Activated T-cell treated with anti-CD3 and anti-CD28 coated beads for 4 hours (primary cell): ENCODE measurements around the gene OR2J3.
"Not testable (repeated sequence)": the region's sequence is repeated elsewhere in the genome, so short reads cannot be mapped to it uniquely, and the experiment has no call there.

ENCODE experiments used
- DNase-seq: peaks from one replicate; pipeline ENCODE4 v3.0.0-alpha.2; 2020

OR2J3 gene

DNA sequence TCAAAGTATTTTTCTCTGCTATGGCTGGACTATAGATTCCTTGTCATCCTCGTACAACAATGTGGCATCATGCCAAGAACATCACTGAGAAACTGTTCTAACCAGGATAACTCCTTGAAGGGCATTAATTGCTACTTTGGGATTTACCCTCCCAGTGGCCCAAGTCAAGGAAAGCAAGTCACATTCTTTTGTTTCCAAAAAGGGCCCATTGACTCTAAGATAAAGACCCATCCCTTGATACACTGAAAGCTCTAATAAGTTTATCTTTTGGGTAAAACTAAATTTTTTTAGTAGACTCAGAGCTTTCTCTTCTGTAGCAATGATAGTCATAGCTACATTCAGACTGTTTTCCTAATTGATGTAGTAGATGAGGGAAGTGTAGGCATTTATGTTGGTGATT, at the start of gene OR2J3:
Gene OR2J3, plus strand, starts transcription at position 301 of the 400 bp plus-strand sequence. CDS start 3,833 bp downstream, outside the sequence.
- no peak for DNase-seq

DNA sequence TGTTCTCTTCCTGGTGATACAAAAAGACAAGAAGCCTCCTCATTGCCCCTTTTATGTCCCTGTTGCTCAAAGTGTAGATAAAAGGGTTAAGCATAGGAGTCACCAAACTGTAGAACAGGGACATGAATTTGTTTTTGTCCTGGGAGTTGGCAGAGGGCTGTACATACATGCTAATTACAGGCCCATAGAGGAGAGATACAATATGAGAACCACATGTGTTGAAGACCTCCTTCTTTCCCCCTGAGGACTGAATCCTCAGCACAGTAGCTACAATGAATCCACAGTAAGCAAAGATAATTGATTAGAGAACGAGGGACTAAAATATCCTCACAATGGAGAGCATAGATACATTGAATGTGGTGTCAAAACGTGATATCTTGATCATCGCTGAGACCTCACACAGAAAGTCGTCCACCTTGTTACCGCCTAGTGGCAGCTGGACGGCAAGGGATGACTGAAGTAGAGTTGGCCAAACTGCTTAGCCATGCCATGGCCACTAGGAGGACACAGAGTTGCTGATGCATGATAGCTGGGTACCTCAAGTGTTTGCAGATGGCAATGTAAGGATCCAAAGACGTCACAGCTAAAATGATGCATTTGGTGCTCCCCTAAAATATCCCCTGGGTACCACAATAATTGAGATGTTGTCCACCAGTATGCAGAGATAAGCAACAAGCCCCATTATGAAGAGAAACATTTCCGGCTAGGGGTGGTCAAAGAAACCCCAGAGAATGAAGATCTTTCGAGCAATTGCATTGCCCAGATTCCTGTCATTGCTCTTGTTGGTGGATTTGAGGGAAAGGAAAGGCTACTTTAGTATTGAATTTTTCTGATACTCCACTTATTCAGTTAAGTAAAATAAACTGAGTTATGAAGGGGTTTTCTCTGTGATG, 35.8 kb upstream of the OR2J3 start:
- DNase-seq = no peak

DNA sequence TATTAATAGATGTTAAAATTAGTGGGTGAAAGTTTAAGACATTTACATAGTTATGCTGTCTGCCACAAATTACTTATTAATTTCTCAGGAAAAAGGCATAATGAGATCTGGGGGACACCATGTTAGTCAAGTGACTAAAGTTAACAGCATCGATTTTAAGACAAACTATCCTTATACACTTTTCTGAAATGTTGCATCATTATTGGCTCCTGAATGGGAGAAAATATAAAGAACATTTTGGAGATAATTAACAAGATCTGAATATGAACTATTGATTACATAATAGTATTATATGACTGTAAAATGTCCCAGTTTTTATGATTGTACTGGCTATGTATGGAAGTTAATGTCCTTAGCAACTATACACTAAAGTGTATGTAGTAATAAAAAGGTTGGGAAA, 28.7 kb upstream of the OR2J3 start:
- DNase-seq = no peak

DNA sequence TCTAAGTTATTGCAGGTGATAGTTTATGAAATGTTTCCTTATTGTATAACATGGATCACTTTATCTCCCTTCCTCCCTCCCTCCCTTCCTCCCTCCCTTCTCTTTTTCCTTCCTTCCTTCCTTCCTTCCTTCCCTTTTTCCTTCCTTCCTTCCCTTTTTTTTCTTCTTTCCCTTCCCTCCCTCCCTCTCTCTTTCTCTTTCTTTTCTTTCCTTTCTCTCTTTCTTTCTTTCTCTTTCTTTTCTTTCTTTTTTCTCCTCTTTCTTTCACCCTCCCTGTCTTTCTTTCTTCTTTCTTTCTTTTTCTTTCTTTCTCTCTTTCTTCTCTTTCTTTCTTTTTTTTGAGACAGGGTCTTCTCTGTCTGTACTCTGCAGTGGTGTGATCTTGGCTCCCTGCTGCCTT, 26.5 kb upstream of the OR2J3 start:
- no peak for DNase-seq

DNA sequence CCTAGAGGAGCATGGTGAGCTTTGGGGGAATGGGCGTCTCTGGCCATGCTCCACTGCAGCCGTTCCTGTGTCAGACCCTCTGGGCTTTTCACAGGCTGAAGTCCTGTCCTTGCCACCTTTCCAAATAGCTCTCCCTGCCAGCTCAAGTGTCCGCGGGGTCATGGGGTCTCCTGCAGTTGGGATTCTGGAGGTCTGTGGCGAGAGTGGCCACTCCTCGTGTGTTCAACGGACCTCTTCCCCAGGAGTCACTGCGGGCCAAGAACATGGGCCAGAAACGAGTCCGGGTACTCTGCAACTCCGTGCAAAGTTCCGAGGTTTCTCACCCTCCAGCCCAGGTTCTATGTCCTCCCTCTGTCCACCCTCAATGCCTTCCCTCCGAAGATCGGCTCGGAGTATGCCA, 25.4 kb upstream of the OR2J3 start:
- DNase-seq = no peak

DNA sequence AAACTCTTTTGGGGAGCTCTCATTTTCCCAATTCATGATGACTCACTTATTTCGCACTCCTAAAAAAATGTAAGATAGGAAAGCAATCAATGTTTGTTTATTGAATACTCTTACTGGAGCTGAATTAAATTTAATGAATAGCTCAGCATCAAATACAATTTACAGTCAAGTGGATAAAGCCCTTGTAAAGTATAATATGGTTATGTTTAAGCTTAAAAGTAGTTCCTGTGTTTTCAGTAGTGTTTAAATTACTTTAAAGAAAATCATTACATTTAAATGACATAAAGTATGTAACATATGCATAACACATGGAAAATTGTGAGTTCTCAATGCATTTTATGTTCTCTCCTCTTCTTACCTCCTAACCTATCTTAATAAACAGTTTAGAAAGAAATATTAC, 20.6 kb upstream of the OR2J3 start, which contains the start of gene OR2B3:
Gene OR2B3, minus strand, starts transcription at position 101 of the 400 bp plus-strand sequence. Its CDS starts 65 bp downstream, at position 36.
- no peak for DNase-seq

DNA sequence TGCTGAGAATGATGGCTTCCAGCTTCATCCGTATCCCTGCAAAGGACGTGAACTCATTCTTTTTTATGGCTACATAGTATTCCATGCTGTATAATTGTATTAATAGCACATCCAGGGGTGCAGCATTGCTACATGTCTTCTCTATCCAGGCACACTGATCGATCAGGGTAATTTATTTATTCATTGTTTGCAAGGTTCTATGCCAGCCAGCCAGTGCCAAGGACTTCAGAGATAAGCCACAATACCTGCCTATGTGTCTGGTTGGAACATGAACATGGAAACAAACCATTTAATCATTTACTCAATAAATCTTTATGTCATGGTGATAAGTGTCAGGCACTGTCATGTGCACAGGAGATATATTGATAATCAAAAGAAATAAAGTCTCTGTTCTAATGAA, 14.9 kb upstream of the OR2J3 start:
- no peak for DNase-seq

DNA sequence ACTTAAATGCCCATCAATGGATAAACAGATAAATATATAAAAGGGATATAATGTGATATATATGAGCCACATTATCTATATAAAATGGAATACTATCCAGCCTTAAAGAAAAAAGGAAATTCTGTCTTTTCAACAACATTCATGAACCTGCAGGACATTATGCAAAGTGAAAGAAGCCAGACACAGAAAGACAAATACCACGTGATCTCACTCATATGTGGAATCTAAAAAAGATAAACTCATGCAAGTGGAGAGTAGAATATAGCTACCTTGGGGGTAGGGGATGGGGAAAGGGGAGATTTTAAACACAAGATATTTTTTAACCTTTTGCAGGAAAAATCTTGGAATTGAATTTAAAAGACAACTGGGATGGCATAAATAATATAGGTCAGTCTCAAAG, 10.1 kb upstream of the OR2J3 start:
- no peak for DNase-seq

DNA sequence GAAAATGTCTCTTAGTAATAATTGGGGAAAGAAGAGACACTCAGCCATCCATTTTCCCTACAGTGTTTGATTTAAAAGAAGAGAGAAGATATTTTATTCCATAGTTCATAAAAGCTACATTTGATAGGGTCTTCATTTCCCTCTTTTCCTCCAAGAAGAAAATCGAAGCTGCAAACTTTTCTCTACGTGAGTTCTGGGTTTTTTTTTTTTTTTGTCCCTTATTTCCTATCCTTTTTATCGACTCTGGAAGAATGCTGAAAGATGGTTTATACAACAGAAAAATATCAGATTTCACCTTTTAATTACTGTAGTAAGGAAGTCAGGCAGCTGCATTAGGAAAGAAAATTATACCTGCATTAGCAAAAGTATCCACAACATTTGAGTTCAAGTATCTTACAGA, 8.7 kb upstream of the OR2J3 start, which contains the start of gene OR2J1:
Gene OR2J1, plus strand, starts transcription at position 301 of the 400 bp plus-strand sequence. CDS start 1,453 bp downstream, outside the sequence.
- DNase-seq = no peak

DNA sequence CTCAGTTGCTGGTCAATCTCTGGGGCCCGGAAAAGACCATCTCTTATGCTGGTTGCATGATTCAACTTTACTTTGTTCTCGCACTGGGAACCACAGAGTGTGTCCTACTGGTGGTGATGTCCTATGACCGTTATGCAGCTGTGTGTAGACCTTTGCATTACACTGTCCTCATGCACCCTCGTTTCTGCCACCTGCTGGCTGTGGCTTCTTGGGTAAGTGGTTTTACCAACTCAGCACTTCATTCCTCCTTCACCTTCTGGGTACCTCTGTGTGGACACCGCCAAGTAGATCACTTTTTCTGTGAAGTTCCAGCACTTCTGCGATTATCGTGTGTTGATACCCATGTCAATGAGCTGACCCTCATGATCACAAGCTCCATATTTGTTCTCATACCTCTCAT, 4.3 kb downstream of the OR2J3 start:
- DNase-seq = no peak

DNA sequence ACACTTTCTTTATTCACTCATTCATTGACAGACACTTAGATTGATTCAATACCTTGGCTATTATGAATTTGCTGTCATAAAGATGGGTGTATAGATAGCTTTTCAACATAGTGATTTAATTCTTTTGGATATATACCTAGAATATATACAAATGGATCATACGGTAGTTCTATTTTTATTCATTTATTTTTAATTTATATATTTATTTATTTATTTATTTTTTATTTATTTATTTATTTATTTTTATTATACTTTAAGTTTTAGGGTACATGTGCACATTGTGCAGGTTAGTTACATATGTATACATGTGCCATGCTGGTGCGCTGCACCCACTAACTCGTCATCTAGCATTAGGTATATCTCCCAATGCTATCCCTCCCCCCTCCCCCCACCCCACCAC, 7.1 kb downstream of the OR2J3 start:
- not testable (repeated sequence) for DNase-seq

DNA sequence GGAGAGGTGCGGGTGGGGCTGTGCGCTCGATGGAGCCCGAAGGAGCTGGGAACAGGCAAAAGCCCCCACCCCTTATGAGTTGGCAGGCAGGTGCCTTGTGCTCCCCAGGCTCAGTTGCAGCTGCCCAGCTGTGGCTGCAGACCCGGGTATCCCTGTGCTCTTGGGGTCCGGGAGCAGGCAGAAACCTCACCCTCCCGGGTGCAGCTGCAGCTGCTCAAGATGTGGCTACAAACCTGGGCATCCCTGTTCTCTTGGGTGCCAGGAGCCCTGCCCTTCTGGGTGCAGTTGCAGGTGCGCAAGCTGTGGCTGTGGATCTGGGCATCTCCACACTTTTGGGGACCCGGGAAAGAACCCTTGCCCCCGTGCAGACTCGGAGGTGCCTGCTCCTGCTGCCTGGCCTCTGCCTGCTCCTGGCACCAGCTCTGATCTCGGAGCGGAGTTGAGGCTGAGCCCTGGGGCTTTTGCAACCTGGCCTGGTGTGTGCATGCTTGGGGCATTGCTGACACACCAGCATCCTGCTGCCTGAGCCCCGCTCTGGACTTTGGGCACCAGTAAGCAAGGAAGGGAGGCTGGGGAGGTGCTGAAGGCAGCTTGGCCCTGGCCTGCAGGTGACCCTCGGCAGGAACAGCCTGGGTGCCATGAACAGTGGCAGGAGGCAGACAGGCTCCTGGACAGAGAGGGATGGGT, 21.6 kb downstream of the OR2J3 start:
- no peak for DNase-seq

DNA sequence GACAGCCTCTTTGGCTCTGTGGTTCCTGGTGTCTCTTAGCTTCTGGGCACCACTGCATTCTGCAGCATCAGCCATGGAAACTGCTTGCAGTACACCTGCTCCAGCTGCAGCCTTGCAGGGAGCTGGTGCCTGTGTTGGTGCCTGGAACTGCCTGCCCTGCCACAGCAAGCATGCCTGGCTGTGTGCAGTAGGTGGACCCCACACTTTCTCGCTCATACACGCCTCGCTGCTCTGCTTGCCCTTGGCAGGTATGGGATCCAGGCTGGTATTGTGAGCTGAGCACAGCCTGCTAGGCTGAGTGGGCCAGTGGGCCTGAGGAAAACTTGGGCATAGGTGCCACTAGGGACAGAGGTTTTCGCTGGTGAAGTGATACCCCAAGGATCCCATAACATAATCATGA, 22.8 kb downstream of the OR2J3 start:
- no peak for DNase-seq

DNA sequence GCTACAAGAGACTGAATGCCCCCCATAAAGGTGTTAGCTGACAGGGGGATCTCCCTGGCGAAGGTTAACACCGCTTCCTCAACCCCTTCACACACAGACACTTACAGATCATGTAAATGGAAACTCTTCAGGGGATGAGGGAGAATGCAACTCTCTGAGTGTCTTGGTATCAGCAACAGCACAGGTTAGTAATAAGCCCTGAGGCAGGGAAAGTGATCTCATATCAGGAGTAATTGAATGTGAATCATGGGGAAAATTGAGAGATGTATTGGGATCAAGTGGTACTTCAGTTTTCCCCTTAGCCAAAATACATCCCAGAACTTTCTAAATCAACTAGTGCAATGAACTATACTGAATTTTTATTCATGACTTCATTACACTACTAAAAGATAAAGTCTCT, 23.8 kb downstream of the OR2J3 start:
- no peak for DNase-seq

DNA sequence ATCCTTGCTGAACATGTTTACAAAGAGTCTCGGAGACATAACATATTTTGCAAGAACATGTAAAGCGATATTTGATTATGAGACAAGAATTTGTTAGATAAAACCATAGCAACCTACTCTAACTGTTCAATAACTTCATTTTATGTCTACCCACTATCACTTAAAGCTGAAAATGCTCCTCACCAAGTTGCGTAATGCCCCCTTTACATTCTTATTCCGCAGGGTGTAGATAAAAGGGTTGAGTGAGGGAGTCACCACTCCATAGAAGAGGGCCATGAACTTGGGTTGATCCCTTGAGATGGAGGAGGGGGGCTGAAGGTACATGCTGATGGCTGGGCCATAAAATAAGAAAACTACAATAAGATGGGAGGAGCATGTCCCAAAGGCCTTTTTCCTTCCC, 29.9 kb downstream of the OR2J3 start:
- no peak for DNase-seq

DNA sequence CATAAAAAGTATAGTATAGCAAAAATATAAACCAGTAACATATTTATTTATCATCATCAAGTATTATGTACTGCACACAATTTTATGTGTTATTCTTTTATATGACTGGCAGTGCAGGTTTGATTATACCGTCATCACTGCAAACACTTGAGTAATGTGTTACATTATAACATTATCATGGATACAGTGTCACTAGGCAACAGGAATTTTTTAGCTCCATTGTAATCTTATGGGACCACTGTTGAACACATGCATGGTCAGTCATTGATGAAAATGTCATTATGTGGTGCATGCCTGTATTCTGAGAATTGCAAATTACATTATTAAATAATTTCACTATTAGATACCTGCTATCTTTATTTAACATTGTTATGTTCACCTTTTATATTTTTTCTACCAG, 33.7 kb downstream of the OR2J3 start:
- no peak for DNase-seq

DNA sequence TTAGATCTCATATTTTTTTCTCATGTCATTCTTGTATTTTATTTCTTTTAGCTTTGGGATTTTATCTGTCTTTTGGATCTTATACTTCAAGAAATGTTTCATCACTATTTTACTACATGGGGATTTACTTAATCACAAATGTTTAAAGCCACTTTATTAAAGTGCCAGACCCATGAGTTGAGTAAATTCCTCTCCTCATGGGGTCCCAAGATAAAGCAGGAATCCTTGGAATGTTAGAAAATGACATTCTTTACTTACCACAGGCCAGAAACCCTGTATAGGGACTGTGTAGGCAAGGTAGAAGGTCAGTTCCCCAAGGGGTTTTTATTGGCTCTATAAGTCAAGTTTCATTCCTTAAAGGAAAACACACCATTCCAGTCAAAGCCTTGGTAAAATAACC, 34.5 kb downstream of the OR2J3 start:
- DNase-seq = no peak

DNA sequence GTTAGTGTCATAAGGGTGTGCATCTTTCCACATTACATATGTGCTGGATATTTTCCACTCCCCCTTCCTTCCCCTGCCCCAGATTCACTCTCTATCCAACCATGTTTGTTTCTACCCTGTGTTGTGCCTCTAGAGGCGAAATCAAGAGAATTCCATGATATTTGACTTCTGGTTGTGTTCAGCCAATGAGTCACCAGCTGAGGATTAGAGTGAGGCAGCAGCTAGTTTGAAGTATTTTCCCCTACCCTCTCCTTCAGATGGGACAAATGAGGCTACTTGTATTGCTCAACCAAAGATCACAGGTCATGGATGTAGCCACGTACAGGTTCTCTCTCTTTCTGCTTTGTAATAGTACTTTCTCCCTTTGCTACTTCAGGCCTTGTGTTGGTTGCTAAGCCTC, 38.3 kb downstream of the OR2J3 start:
- DNase-seq = no peak

DNA sequence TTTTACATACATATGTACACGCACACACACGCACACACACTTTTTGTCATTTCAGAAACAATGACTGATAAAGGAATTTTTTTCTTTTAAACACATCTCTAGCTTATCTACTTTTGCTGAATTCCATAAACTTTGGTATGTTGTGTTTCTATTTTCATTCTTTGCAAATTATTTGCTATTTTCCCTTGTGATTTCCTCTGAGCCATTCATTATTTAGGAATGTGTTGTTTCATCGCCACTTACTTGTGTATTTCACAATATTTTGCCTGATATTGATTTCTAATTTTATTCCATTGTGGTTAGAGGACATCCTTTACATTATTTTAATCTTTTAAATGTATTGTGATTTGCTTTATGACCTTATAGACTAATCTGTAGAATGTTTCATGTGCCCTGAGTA, 39.2 kb downstream of the OR2J3 start:
- no peak for DNase-seq

DNA sequence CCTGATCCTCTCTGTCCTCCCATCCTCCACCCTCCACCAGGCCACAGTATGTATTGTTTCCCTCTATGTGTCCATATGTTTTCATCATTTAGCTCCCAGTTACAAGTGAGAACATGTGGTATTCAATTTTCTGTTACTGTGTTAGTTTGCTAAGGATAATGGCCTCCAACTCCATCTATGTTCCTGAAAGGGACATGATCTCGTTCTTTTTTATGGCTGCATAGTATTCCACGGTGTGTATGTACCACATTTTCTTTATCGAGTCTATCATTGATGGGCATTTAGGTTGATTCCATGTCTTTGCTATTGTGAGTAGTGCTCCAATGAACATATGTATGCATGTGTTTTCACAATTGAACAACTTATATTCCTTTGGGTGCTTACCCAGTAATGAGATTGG, 41.6 kb downstream of the OR2J3 start:
- not testable (repeated sequence) for DNase-seq

DNA sequence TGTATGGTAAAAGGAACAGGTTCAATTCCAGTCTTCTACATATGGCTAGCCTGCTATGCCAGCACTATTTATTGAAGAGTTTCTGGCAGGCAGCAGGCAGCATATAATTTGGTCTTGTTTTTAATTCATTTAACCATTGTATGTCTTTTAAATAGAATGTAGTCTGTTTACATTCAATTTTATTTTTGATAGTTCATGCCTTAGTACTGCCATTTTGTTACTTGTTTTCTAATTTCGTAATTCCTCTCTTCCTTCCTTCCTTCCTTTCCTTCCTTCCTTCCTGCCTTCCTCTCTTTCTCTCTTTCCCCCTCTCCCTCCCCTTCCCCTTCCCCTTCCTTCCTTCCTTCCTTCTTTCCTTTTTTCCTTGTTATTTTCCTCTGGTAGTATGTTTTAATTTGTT, 45.2 kb downstream of the OR2J3 start:
- no peak for DNase-seq

DNA sequence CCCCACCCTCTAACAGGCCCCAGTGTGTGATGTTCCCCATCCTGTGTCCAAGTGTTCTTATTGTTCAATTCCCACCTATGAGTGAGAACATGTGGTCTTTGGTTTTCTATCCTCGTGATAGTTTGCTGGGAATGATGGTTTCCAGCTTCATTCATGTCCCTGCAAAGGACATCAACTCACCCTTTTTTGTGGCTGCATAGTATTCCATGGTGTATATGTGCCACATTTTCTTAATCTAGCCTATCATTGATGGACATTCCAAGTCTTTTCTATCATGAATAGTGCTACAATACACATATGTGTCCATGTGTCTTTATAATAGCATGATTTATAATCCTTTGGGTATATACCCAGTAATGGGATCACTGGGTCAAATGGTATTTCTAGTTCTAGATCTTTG, 47.3 kb downstream of the OR2J3 start:
- not testable (repeated sequence) for DNase-seq

DNA sequence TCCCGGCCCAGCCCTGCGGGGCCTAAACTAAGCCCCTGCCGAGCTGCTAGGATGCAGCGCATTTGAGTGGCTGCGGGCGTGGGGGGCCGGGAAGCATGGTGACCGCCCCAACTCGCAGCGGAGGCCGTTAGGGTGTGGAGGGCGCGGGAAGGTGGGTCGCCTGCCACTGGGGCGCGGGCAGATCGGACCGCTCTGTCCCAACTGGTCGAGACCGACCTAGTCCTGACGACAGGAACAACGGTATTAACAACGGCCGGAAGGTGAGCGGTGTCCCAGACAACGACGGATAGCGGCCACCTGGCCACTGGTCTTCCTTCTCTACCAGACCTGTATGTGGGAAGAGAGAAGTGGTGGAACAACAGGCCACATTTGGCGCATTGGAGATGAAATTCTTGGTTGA, 52.1 kb downstream of the OR2J3 start:
- DNase-seq = not testable (repeated sequence)
